Astrocyte (in vitro differentiated cells and primary cell): ENCODE data around the gene ARL8A.

Experiments used
- EZH2 ChIP-seq: IDR thresholded peaks from 2 replicates; pipeline ENCODE4 v1.6.1; 2012; ENCODE audit warnings: mild to moderate bottlenecking, low read length, inconsistent platforms; ENCODE audit not compliant: insufficient read depth
- TF ChIP-seq, protein P1 (sequence below): IDR thresholded peaks from 2 replicates; pipeline ENCODE4 v1.5.1; 2011; ENCODE audit warnings: low read depth, mild to moderate bottlenecking, inconsistent platforms, low read length, moderate library complexity; ENCODE audit not compliant: insufficient read depth

DNA sequence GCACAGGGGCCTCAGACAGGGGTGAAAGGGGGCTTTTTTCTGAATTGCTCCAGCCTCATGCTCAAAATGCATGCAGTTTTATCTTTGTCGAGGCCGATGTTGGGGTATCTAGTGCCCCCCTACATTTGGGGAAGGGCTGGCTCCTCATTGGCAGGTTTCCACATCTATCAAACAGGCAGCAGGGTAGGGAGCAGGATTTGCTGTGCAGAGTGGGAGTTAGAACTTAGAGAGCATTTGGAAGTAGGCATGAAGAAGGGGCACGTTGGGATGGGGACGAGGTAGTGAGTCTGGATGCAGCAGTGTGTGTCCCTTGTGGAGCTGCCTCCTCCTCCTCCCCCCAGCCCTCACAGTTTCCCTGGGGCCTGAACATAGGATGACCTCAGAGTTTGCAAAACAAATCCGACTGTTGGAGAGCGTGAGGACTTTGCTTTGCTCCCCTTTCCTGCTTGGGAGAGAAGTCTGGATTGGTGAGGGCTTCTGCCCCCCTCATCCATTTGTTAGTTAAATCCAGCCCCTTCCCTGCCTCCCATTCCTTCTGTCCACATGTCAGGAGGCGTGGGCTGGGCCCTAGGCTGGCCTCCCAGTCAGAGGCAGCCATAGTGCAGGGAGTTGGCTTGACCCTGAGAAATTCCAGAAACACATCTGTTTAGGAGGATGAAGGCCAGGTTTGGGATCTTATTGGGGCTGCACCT is 58.7 kb downstream of the ARL8A start:
- TF ChIP-seq, protein P1, sequence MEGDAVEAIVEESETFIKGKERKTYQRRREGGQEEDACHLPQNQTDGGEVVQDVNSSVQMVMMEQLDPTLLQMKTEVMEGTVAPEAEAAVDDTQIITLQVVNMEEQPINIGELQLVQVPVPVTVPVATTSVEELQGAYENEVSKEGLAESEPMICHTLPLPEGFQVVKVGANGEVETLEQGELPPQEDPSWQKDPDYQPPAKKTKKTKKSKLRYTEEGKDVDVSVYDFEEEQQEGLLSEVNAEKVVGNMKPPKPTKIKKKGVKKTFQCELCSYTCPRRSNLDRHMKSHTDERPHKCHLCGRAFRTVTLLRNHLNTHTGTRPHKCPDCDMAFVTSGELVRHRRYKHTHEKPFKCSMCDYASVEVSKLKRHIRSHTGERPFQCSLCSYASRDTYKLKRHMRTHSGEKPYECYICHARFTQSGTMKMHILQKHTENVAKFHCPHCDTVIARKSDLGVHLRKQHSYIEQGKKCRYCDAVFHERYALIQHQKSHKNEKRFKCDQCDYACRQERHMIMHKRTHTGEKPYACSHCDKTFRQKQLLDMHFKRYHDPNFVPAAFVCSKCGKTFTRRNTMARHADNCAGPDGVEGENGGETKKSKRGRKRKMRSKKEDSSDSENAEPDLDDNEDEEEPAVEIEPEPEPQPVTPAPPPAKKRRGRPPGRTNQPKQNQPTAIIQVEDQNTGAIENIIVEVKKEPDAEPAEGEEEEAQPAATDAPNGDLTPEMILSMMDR: no peak
- no peak for TF ChIP-seq EZH2
